GM12874 (cell line): ENCODE measurements around the gene NT5DC3.

ENCODE experiments used
- CTCF ChIP-seq: IDR thresholded peaks from 2 replicates; pipeline ENCODE4 v1.5.1; 2011; ENCODE audit warnings: low read depth, mild to moderate bottlenecking, control low read depth, low read length, moderate library complexity; ENCODE audit not compliant: insufficient read depth

Gene NT5DC3

GRCh38 chr12:103751171-103751570 lies 89.9 kb downstream of the NT5DC3 start:
- peak; percentile 36; the same call in 1 of the 2 replicates for TF ChIP-seq CTCF

- no peak for TF ChIP-seq CTCF
Measured at GRCh38 chr12:103748875-103749274, 92.2 kb downstream of the NT5DC3 start.

GRCh38 chr12:103748002-103748401 lies 93.0 kb downstream of the NT5DC3 start:
- TF ChIP-seq CTCF, result no peak

- TF ChIP-seq CTCF, result no peak
Measured at GRCh38 chr12:103745962-103746361, 95.1 kb downstream of the NT5DC3 start.

- TF ChIP-seq CTCF, result no peak
Measured at GRCh38 chr12:103743788-103744187, 97.2 kb downstream of the NT5DC3 start.

GRCh38 chr12:103742349-103742932 lies 98.6 kb downstream of the NT5DC3 start:
- TF ChIP-seq CTCF, result no peak

GRCh38 chr12:103737881-103738280 lies 103.2 kb downstream of the NT5DC3 start:
- no peak for TF ChIP-seq CTCF
